GM23338 (cell line): ENCODE measurements around the gene RFK. TPM values are rescaled to one million over a fixed set of nuclear protein-coding genes. Genes with fewer than 3 reads are reported as not detected.

Experiments
- ATAC-seq: fragments of 200-7000 bp; cut with Tn5 transposase; 3 replicates; pipeline ENCODE4 v1.9.1; 2020
- DNase-seq: peaks from one replicate; pipeline ENCODE4 v3.0.0-alpha.2; 2015; ENCODE audit warnings: low spot score
- H2AFZ ChIP-seq: fragments of 200-600 bp; sonication (generic); 2 replicates; pipeline ENCODE4 v1.8.0; 2016; ENCODE audit warnings: antibody characterized with exemption, mild to moderate bottlenecking, moderate library complexity
- H3F3A ChIP-seq: fragments of 200-600 bp; sonication (generic); replicated peaks from 2 replicates; pipeline ENCODE4 v1.8.0; 2017; ENCODE audit warnings: antibody characterized with exemption, mixed run types, low read depth
- H3K27ac ChIP-seq: fragments of 200-600 bp; sonication (generic); 2 replicates; pipeline ENCODE4 v1.6.1; 2016; ENCODE audit warnings: low read depth
- H3K27me3 ChIP-seq: fragments of 200-600 bp; sonication (generic); 2 replicates; pipeline ENCODE4 v1.8.0; 2016; ENCODE audit warnings: mild to moderate bottlenecking, mixed run types, moderate library complexity; ENCODE audit not compliant: insufficient read depth
- H3K36me3 ChIP-seq: fragments of 200-600 bp; sonication (generic); 2 replicates; pipeline ENCODE4 v1.8.0; 2016; ENCODE audit warnings: mild to moderate bottlenecking; ENCODE audit not compliant: insufficient read depth
- H3K4me1 ChIP-seq: fragments of 200-600 bp; sonication (generic); 2 replicates; pipeline ENCODE4 v1.8.0; 2016; ENCODE audit warnings: mild to moderate bottlenecking, moderate library complexity; ENCODE audit not compliant: insufficient read depth
- H3K4me2 ChIP-seq: fragments of 200-600 bp; sonication (generic); 2 replicates; pipeline ENCODE4 v1.7.1; 2017; ENCODE audit warnings: mixed run types
- H3K4me3 ChIP-seq: fragments of 200-600 bp; sonication (generic); 2 replicates; pipeline ENCODE4 v1.6.1; 2016; ENCODE audit warnings: mixed run types
- H3K79me2 ChIP-seq: fragments of 200-600 bp; sonication (generic); replicated peaks from 2 replicates; pipeline ENCODE4 v1.8.0; 2017; ENCODE audit warnings: mild to moderate bottlenecking; ENCODE audit not compliant: insufficient read depth
- H3K9me2 ChIP-seq: fragments of 200-600 bp; sonication (generic); 2 replicates; pipeline ENCODE4 v1.8.0; 2017; ENCODE audit not compliant: insufficient read depth
- H4K20me1 ChIP-seq: fragments of 200-600 bp; sonication (generic); replicated peaks from 2 replicates; pipeline ENCODE4 v1.8.0; 2017; ENCODE audit warnings: mild to moderate bottlenecking; ENCODE audit not compliant: insufficient read depth
- H3K27ac Mint-ChIP-seq: 2 replicates; pipeline ENCODE4 v1.8.0; 2020; ENCODE audit warnings: inconsistent platforms, mild to moderate bottlenecking, moderate library complexity, mixed read lengths
- H3K27me3 Mint-ChIP-seq: 3 replicates; pipeline ENCODE4 v1.8.0; 2022; ENCODE audit warnings: low read depth, mild to moderate bottlenecking, moderate library complexity, mixed read lengths, inconsistent platforms; ENCODE audit not compliant: insufficient read depth, poor library complexity
- H3K36me3 Mint-ChIP-seq: 3 replicates; pipeline ENCODE4 v1.8.0; 2021; ENCODE audit warnings: low read depth, mild to moderate bottlenecking, inconsistent platforms, moderate library complexity, mixed read lengths
- H3K4me1 Mint-ChIP-seq: 3 replicates; pipeline ENCODE4 v1.8.0; 2020; ENCODE audit warnings: mild to moderate bottlenecking, inconsistent platforms, mixed read lengths
- H3K4me3 Mint-ChIP-seq: 3 replicates; pipeline ENCODE4 v1.8.0; 2021; ENCODE audit warnings: moderate library complexity, mild to moderate bottlenecking, inconsistent platforms, mixed read lengths
- H3K9me3 Mint-ChIP-seq: 3 replicates; pipeline ENCODE4 v1.8.0; 2020; ENCODE audit warnings: moderate library complexity, mild to moderate bottlenecking, inconsistent platforms, mixed read lengths
- CREB1 ChIP-seq: fragments of 250-450 bp; sonication (Bioruptor Pico); IDR thresholded peaks from 2 replicates; pipeline ENCODE4 v1.5.0; 2020; ENCODE audit warnings: low read depth, mild to moderate bottlenecking, moderate library complexity
- ETS1 ChIP-seq: IDR thresholded peaks from 2 replicates; pipeline ENCODE4 v1.6.1; 2016; ENCODE audit warnings: antibody characterized with exemption
- EZH2 ChIP-seq: fragments of 200-600 bp; sonication (generic); IDR thresholded peaks from one replicate; pipeline ENCODE4 v1.8.0; 2017; ENCODE audit warnings: antibody characterized with exemption, mild to moderate bottlenecking, low read depth; ENCODE audit not compliant: unreplicated experiment
- EZH2phosphoT487 ChIP-seq: fragments of 200-600 bp; sonication (generic); IDR thresholded peaks from one replicate; pipeline ENCODE4 v1.8.1; 2018; ENCODE audit warnings: antibody characterized with exemption; ENCODE audit not compliant: unreplicated experiment
- JUNB ChIP-seq: IDR thresholded peaks from one replicate; pipeline ENCODE4 v1.6.1; 2016; ENCODE audit warnings: antibody characterized with exemption; ENCODE audit not compliant: unreplicated experiment
- NANOG ChIP-seq: IDR thresholded peaks from 2 replicates; pipeline ENCODE4 v1.6.1; 2016; ENCODE audit warnings: antibody characterized with exemption, borderline replicate concordance
- POLR2AphosphoS5 ChIP-seq: IDR thresholded peaks from 2 replicates; pipeline ENCODE4 v1.6.1; 2016; ENCODE audit warnings: antibody characterized with exemption, low read depth
- STAT1 ChIP-seq: IDR thresholded peaks from one replicate; pipeline ENCODE4 v1.6.1; 2016; ENCODE audit warnings: antibody characterized with exemption; ENCODE audit not compliant: unreplicated experiment
- ZNF114 ChIP-seq: fragments of 250-450 bp; sonication (Bioruptor Pico); IDR thresholded peaks from 2 replicates; pipeline ENCODE4 v1.5.0; 2020; ENCODE audit warnings: mild to moderate bottlenecking, moderate library complexity
- ZNF331 ChIP-seq: fragments of 250-450 bp; sonication (Bioruptor Pico); IDR thresholded peaks from 2 replicates; pipeline ENCODE4 v1.5.0; 2020; ENCODE audit warnings: low read depth, mild to moderate bottlenecking, moderate library complexity
- polyA plus RNA-seq: library from polyadenylated mRNA; unstranded; fragments of >200 nt; fragmentation: Nextera tagmentation; extraction: Ambion mirVana; gene quantifications from 2 replicates; pipeline ENCODE4 v1.2.1, GENCODE V29; 2016
- total RNA-seq: library from RNA; depleted of rRNA; stranded (reverse); fragments of >200 nt; shearing (Covaris generic); gene quantifications from 2 replicates; pipeline ENCODE4 v1.2.3, GENCODE V29; 2014
- TF ChIP-seq, protein P1 (sequence below): IDR thresholded peaks from one replicate; pipeline ENCODE4 v1.6.1; 2018; ENCODE audit warnings: antibody characterized with exemption; ENCODE audit not compliant: unreplicated experiment
- TF ChIP-seq, protein P2 (sequence below), 2 experiments: fragments of 200-600 bp in 1 of 2; sonication (generic) in 1 of 2; conservative IDR thresholded peaks; 2 replicates each; pipeline versions ENCODE4 v1.5.1 to v1.6.1; 2016 to 2017; ENCODE audit warnings: antibody characterized with exemption in 2 of 2, low read depth in 2 of 2, mild to moderate bottlenecking in 2 of 2, moderate library complexity in 1 of 2

The RFK gene
- total and polyA plus RNA-seq, 2 experiments from 2014 or later, result 15.2 to 15.4 TPM

DNA sequence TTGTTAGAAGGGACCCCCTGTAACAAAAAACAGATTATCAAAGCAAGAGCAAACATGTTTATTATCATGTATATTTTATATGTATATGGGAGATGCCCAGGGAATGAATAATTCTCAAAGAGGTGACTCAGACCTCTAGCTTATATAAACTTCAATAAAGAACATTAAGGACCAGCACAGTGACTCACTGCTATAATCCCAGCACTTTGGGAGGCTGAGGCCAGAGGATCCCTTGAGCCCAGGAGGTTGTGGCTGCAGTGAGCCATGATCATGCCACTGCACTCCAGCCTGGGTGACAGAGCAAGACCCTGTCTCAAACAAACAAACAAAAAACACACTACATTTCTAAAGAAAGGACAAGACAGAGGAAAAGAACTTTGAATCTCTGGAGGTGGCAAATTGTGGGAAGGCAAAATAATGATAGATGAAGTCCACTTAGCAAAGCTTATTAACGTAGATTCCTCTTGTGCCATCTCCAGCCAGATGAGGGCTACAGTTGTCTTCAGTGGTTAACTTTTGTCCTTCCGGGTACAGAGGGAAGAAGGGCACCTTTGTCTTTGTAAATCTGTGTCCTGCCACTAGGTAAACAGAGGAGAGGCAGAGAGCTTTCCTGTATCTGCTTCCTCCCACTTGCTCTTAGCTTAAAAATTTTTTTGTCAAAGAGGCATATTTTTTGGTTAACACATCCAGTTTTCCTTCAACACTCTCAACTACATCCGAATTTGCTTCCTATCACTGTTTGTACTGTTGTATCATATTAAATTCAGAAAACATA is 7.5 kb upstream of the RFK start (continued):
- TF ChIP-seq, protein P1, sequence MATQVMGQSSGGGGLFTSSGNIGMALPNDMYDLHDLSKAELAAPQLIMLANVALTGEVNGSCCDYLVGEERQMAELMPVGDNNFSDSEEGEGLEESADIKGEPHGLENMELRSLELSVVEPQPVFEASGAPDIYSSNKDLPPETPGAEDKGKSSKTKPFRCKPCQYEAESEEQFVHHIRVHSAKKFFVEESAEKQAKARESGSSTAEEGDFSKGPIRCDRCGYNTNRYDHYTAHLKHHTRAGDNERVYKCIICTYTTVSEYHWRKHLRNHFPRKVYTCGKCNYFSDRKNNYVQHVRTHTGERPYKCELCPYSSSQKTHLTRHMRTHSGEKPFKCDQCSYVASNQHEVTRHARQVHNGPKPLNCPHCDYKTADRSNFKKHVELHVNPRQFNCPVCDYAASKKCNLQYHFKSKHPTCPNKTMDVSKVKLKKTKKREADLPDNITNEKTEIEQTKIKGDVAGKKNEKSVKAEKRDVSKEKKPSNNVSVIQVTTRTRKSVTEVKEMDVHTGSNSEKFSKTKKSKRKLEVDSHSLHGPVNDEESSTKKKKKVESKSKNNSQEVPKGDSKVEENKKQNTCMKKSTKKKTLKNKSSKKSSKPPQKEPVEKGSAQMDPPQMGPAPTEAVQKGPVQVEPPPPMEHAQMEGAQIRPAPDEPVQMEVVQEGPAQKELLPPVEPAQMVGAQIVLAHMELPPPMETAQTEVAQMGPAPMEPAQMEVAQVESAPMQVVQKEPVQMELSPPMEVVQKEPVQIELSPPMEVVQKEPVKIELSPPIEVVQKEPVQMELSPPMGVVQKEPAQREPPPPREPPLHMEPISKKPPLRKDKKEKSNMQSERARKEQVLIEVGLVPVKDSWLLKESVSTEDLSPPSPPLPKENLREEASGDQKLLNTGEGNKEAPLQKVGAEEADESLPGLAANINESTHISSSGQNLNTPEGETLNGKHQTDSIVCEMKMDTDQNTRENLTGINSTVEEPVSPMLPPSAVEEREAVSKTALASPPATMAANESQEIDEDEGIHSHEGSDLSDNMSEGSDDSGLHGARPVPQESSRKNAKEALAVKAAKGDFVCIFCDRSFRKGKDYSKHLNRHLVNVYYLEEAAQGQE, result no peak
- no peak for TF ChIP-seq JUNB

GRCh38 chr9:76401176-76401575 is 7.0 kb upstream of the RFK start:
- Mint-ChIP-seq H3K9me3 (no peaks in the 10 kb centered on the region), H3K27ac (no peak overlapping the region), H3K4me1 (no peaks in the 10 kb centered on the region), H3K36me3 (no peaks in the 10 kb centered on the region), H3K4me3 (no peak overlapping the region), H3K27me3 (no peaks in the 10 kb centered on the region)
- Histone ChIP-seq H3K27me3 (no peaks in the 10 kb centered on the region), H3F3A (no peaks in the 10 kb centered on the region), H3K4me1 (no peaks in the 10 kb centered on the region), H4K20me1 (no peaks in the 10 kb centered on the region), H2AFZ (no peak overlapping the region), H3K9me2 (no peaks in the 10 kb centered on the region), H3K79me2 (no peaks in the 10 kb centered on the region), H3K27ac (no peak overlapping the region), H3K36me3 (no peaks in the 10 kb centered on the region), H3K4me3 (no peak overlapping the region), H3K4me2 (no peak overlapping the region)
- no peak for ATAC-seq
- DNase-seq, result no peak
- TF ChIP-seq ETS1 (no peak), ZNF114 (CRISPR knock-in tag) (no peak), STAT1 (no peak), NANOG (no peak), ZNF331 (CRISPR knock-in tag) (no peak), EZH2phosphoT487 (no peak), EZH2 (no peak), CREB1 (CRISPR knock-in tag) (no peak), POLR2AphosphoS5 (no peak)
- TF ChIP-seq, protein P1, result no peak
- TF ChIP-seq, protein P2, sequence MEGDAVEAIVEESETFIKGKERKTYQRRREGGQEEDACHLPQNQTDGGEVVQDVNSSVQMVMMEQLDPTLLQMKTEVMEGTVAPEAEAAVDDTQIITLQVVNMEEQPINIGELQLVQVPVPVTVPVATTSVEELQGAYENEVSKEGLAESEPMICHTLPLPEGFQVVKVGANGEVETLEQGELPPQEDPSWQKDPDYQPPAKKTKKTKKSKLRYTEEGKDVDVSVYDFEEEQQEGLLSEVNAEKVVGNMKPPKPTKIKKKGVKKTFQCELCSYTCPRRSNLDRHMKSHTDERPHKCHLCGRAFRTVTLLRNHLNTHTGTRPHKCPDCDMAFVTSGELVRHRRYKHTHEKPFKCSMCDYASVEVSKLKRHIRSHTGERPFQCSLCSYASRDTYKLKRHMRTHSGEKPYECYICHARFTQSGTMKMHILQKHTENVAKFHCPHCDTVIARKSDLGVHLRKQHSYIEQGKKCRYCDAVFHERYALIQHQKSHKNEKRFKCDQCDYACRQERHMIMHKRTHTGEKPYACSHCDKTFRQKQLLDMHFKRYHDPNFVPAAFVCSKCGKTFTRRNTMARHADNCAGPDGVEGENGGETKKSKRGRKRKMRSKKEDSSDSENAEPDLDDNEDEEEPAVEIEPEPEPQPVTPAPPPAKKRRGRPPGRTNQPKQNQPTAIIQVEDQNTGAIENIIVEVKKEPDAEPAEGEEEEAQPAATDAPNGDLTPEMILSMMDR (conservative IDR thresholded peaks at IDR 0.05; ENCODE audit: low read depth in 2 of 2), result no peak
